Mammary epithelial cell (primary cell): ENCODE data around the gene TRIM51.

Source experiments
- CTCF ChIP-seq, 2 donors: IDR thresholded peaks in 1 of 2; conservative IDR thresholded peaks in 1 of 2; 2 replicates each; pipeline ENCODE4 v1.5.1; 2011 to 2012; ENCODE audit warnings: inconsistent platforms in 2 of 2, low read length in 2 of 2, mild to moderate bottlenecking in 2 of 2, control low read depth in 1 of 2, low read depth in 1 of 2; ENCODE audit not compliant: insufficient read depth in 1 of 2; ENCODE audit errors: extremely low read depth in 1 of 2
- EZH2 ChIP-seq: IDR thresholded peaks from 2 replicates; pipeline ENCODE4 v1.6.1; 2012; ENCODE audit warnings: low read length, inconsistent platforms, borderline replicate concordance

GRCh38 chr11:55902308-55902707 is 19.2 kb downstream of the TRIM51 start:
- TF ChIP-seq CTCF (conservative IDR thresholded peaks at IDR 0.05 in 1 of 2, IDR thresholded peaks at IDR 0.05 in 1 of 2; ENCODE audit: extremely low read depth in 1 of 2, insufficient read depth in 1 of 2, low read depth in 1 of 2, low read length in 2 of 2): no peak
- TF ChIP-seq EZH2: no peak
